Activated CD8-positive, alpha-beta memory T cell treated with anti-CD3 and anti-CD28 coated beads for 4 hours (primary cell): Measurements from ENCODE around the gene EFCAB8.
"Not testable (repeated sequence)": the region's sequence is repeated elsewhere in the genome, so short reads cannot be mapped to it uniquely, and the experiment has no call there.

ENCODE experiments used
- DNase-seq, 2 donors: peaks; one replicate each; pipeline ENCODE4 v3.0.0-alpha.2; 2020; ENCODE audit warnings: low read depth in 2 of 2

EFCAB8 gene

DNA sequence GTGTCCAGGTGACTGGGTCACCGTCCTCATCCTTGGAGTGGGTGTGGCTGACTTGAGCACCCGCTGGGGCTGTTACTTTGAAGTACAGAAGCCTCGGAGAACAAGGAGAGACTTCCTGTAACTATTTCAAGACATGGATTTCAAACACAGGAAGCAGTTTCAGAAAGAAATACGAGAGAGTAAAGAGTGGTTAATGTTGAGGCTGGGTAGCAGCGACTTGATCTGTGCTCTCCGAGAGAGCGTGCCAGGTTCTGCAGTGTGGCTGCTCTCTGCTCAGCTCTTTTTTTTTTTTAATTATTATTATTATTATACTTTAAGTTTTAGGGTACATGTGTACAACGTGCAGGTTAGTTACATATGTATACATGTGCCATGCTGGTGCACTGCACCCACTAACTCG, 17.5 kb upstream of the EFCAB8 start:
- DNase-seq = no peak

GRCh38 chr20:32841632-32842031, 17.1 kb upstream of the EFCAB8 start:
- DNase-seq = no peak

- DNase-seq = no peak
Observed at GRCh38 chr20:32842688-32843524, 15.8 kb upstream of the EFCAB8 start.

DNA sequence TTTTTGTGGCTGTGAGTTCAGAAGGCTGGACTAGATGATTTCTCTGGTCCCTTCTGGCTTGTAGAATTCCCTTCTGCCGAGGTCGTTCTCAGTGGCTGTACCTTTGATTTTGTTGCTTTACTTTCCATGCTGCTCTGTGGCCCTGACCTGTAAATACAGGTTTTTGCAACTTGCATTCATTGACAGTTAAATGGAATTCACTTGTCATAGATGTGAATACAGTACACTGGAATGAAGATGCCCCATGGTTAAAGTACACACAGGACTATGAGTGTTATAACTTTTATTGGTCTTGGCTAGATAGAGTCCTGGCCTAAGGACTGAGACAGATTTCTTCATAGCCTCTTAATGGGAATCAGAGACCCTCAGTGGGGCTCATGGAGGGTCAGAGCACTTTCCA, 12.9 kb upstream of the EFCAB8 start:
- no peak for DNase-seq

DNA sequence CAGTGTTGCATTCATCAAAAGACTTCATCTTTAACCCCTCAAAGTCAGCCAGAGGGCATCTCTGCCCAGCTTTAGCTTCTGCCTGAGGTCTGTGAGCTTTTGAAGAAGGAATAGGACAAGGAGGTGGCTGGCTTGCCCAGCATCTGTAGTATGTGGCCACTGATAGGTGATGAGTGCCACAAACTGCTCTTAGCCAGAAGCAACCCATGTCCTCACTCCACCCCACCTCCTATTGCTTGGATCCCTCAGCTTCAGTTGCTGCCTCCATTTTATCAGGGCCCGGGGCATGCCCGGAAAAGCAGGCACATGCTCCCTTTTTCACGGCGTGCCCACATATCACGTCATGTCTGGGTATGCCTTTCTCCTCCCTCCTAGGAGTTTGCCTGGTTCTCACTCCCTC, 11.9 kb upstream of the EFCAB8 start:
- DNase-seq = no peak

DNA sequence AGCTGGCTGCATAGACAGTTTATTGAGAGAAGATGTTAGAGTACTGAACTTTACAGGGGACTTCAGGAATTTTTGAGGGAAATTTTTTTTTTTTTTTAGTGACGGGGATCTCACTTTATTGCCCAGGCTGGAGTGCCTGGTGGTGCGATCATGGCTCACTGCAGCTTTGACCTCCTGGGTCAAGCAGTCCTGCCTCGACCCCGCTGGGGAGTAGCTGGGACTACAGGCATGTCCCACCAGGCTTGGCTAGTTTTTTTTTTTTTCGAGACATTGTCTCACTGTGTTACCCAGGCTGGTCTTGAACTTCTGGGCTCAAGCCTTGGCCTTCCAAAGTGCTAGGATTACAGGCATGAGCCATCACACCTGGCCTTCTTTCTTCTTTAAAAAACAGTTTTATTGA, 10.8 kb upstream of the EFCAB8 start:
- DNase-seq = no peak

DNA sequence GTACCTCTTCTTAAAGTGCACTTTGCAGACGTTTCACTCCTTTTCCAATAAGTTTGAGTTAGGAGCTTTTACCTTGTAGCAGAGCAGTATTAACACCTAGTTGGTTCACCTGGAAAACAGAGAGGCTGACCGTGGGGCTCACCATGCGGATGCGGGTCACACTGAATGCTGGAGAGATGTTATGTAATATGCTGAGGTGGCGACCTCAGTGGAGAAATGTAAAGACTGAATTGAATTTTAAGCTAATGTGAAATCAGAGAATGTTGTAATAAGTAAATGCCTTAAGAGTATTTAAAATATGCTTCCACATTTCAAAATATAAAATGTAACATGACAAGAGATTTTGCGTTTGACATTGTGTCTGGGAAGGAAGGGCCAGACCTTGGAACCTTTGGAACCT, 9.9 kb upstream of the EFCAB8 start:
- DNase-seq = no peak

DNA sequence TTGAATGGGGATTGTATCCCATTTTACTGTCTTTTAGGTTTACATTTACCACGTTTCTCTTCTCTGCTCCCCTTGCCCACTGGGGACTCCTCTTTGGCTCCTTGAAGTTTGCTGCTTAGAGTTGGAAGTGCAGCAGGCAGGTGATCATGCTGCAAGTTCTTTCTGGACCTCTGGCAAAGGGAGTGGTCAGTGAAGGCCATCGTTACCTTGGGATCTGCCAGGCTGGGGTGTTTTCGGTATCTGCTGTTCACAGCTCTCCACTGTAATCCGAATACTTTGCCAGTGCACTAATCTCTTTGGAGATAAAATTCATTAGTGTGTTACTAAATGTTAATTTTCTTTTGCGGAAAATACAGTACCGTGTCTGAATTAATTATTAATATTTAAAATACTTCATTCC, 9.1 kb upstream of the EFCAB8 start:
- no peak for DNase-seq

DNA sequence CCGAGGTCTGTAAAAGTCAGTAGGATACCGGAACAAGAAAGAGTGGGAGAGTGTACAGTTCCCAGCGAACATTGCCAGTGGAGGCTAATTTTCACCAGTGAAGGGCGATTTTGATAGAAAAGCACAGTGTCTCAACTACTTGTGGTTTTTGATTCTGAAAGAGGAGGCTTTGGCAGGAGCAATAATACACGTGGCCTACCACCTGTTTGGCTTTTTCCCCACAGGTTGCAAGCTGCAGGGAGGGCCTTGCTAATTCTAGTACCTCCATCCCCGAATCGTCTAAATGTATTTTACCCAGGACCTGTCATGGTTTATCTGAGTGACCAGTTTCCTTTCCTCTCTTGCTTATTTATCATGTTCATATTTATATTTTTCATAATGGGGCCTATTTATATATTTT, 3.3 kb upstream of the EFCAB8 start:
- DNase-seq = no peak

GRCh38 chr20:32858189-32858588, 534 bp upstream of the EFCAB8 start:
- no peak for DNase-seq

- DNase-seq = no peak
Observed at GRCh38 chr20:32861446-32861845, 2.7 kb downstream of the EFCAB8 start.

- DNase-seq = no peak
Observed at GRCh38 chr20:32869562-32869961, 10.8 kb downstream of the EFCAB8 start.

- DNase-seq = not testable (repeated sequence)
Observed at GRCh38 chr20:32870526-32870925, 11.8 kb downstream of the EFCAB8 start.

DNA sequence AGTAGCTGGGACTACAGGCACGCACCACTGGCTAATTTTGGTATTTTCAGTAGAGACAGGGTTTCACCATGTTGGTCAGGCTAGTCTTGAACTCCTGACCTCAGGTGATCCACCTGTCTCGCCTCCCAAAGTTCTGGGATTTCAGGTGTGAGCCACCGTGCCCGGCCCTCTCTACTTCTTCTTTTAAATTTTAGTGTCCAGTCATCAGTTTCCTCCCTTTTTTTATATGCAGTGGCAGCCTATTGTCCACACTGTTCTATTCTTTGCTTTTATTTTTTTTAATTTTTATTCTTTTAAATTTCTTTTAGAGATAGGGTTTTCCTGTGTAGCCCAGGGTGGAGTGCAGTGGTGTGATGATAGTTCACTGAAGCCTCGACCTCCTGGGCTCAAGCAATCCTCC, 12.3 kb downstream of the EFCAB8 start:
- DNase-seq = no peak

DNA sequence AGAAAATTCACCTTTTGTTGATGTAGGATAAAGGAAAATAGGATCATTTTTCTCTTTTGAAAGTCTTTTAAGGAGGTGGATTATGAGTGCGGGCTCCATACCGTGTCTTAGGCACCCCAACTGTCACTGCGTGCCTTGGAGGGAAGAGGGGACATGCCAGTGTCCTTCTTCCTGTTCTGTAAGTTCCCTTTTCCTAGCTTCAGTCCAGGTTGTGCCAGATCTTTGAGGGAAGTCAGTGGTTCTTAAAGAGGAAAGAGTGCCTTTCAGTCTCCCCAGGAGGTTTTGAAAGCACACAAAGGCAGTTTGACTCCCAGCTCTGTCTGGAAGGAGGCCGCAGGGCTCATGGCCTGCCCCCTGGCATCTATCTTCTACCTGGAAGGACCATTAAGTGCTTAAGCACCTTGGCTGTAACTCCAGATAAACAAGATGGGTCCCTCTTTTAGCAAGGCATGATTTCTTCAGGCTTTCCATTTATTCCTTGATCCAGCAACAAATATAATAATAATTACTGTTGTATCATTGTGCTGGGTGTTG, 13.0 kb downstream of the EFCAB8 start:
- DNase-seq = no peak

DNA sequence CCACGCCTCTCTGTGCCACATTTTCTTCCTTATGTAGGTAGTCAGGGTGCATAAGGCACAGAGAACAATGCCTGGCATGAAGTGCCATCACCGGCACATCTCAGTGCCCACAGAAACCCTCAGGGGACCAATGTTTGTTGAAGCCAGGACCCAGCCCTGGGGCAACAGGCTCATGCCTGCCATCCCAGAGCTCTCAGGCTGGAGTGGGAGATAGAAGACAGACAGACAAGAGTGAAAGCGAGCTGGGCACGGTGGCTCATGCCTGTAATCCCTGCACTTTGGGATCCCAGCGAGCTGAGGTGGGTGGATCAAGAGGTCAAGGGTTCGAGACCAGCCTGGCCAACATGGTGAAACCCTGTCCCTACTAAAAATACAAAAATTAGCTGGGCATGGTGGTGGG, 13.5 kb downstream of the EFCAB8 start:
- DNase-seq = no peak

GRCh38 chr20:32875673-32876072, 16.9 kb downstream of the EFCAB8 start:
- no peak for DNase-seq

DNA sequence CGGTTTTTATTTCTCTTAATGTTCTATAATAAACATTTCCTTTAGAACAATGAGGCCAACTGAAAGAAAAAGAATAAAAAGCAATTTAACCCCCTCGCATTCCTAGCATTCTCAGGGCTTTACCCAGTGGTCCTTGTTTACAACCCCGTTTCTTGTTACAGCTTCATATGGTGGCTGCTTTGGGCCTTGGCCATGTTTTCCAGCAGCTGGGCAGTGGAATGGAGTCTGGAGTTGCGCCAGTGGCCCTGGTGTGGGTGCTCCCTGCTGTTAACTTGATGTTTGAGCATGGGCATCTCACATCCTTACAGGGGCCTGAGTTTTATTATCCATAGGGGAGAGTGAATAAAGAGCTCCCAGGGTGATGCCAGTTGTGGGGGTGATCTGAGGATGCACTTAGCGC, 18.8 kb downstream of the EFCAB8 start:
- no peak for DNase-seq

GRCh38 chr20:32878820-32879219, 20.1 kb downstream of the EFCAB8 start:
- DNase-seq = no peak

DNA sequence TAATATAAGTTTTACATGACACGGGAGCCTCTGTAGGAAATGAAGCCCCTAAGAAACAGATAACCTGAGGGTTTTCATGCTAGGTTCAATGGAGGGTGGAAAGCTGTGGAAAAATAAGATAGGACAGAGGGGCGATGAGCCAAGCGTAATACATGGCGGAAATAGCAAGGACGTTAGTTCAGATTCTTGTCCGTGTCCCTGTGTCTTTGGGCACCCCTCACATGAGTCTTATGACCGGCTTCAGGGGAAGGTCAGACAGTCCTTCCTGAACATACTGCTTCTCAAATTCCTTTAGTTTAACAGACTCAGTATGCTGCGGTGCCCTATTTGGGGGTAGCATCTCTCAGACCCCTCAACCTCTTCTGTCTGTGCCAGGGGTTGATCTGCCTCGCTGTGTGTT, 20.8 kb downstream of the EFCAB8 start:
- no peak for DNase-seq

- DNase-seq = no peak
Observed at GRCh38 chr20:32880635-32881034, 21.9 kb downstream of the EFCAB8 start.

- DNase-seq = no peak
Observed at GRCh38 chr20:32883081-32883480, 24.4 kb downstream of the EFCAB8 start.

- no peak for DNase-seq
Observed at GRCh38 chr20:32885185-32885584, 26.5 kb downstream of the EFCAB8 start.

DNA sequence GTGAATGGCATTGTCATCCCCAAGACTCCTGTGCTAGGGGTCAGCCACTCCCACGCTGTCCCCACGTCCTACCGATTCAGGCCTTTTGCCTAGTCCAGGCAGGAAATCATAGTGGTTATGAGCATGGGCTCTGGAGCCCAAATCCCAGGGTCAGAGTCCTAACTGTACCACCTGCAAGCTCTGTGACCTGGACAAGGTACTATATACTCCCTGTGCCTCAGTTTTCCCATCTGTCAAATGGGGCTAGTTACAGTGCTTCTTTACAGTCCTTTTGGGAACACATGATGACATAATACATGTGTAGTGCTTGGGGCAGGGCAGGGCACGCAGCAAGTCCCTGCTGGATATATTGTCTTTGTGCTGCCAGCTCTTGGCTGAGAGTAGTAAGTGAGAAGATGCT, 27.2 kb downstream of the EFCAB8 start:
- no peak for DNase-seq
